Adrenal gland (tissue), 12 donors: ENCODE measurements around the gene UVRAG. TPM values are rescaled to one million over a fixed set of nuclear protein-coding genes. Genes with fewer than 3 reads are reported as not detected.

Source experiments
- DNase-seq, 7 donors: peaks; one replicate each; pipeline ENCODE4 v3.0.0-alpha.2; 2019 to 2020
- H3K27ac ChIP-seq, 5 donors: fragments of 200-600 bp; sonication (generic) in 4 of 5; 1 replicate in 3 of 5; 2 replicates in 2 of 5; pipeline versions ENCODE4 v1.5.1 to v1.8.0; 2016 to 2020; ENCODE audit warnings: mild to moderate bottlenecking in 1 of 5
- H3K27me3 ChIP-seq: fragments of 200-600 bp; 2 replicates; pipeline ENCODE4 v1.8.0; 2021
- H3K36me3 ChIP-seq, 2 donors: fragments of 200-600 bp; replicated peaks in 1 of 2; 1 replicate in 1 of 2; 2 replicates in 1 of 2; pipeline versions ENCODE4 v1.5.1 to v1.8.0; 2018 to 2022
- H3K4me1 ChIP-seq, 2 donors: fragments of 200-600 bp; replicated peaks in 1 of 2; 1 replicate in 1 of 2; 2 replicates in 1 of 2; pipeline versions ENCODE4 v1.5.1 to v1.8.0; 2018 to 2021
- H3K4me3 ChIP-seq, 4 donors: fragments of 200-600 bp; sonication (generic) in 3 of 4; one replicate each; pipeline ENCODE4 v1.5.1; 2016 to 2018
- H3K9me3 ChIP-seq, 3 donors: fragments of 200-600 bp; sonication (generic) in 1 of 3; replicated peaks in 1 of 3; 1 replicate in 2 of 3; 2 replicates in 1 of 3; pipeline versions ENCODE4 v1.5.1 to v1.8.0; 2016 to 2021
- CTCF ChIP-seq, 6 experiments: fragments of 450-650 bp in 4 of 6; fragments of 200-600 bp in 2 of 6; sonication (generic) in 1 of 6; IDR thresholded peaks; 1 replicate in 5 of 6; 2 replicates in 1 of 6; pipeline versions ENCODE4 v1.5.1 to v1.8.0; 2016 to 2021; ENCODE audit warnings: antibody characterized with exemption in 6 of 6, mild to moderate bottlenecking in 2 of 6, moderate library complexity in 1 of 6
- POLR2A ChIP-seq, 2 donors: fragments of 450-650 bp; IDR thresholded peaks; one replicate each; pipeline ENCODE4 v1.6.1; 2017; ENCODE audit warnings: antibody characterized with exemption in 2 of 2, mild to moderate bottlenecking in 2 of 2, moderate library complexity in 1 of 2
- WGBS, 4 donors: extraction: QIAGEN DNeasy Blood & Tissue Kit in 2 of 4; methylation state at CpG; one replicate each; pipeline versions ENCODE4 v1.1.5 to v1.1.7; 2013 to 2017; 5-methylcytosine and 5-hydroxymethylcytosine counted together
- intact Hi-C, 2 donors: fragments of 100-400 bp; cut with DNase I; formaldehyde crosslinking; loops; one replicate each; pipeline versions ENCODE4 v1.14.1 to v1.15.0; 2022 to 2023
- polyA plus RNA-seq, 3 donors: library from polyadenylated mRNA; stranded (reverse); fragments of 200-250 nt in 2 of 3; fragments of 350-450 nt in 1 of 3; fragmentation: Illumina TruSeq in 1 of 3; extraction: RNeasy Lipid Tissue Mini Kit (QIAGEN cat#74804) in 1 of 3; gene quantifications; one replicate each; pipeline ENCODE4 v1.2.3, GENCODE V29; 2013 to 2014
- total RNA-seq, 9 donors: library from RNA; depleted of rRNA in 4 of 9; stranded (reverse); fragments of >200 nt in 4 of 9; fragments of 120-200 nt in 1 of 9; fragmentation: NEBNext Ultra II Directional in 1 of 9; extraction: Animal tissue kit (Norgen Biotek cat#: 25700) in 1 of 9; gene quantifications; one replicate each; pipeline versions ENCODE4 v1.1.0 to v1.2.4, GENCODE V29; 2013 to 2023
- donor health status: healthy with polysubstance abuse.
- donor health status: Bipolar disorder and iron deficiency.
- donor health status: DM: yes; HTN: yes; CAD: no.
- donor health status: DM: no; HTN: no; CAD: no.
- donor health status: DM: no; HTN: no; CAD: no.
- donor health status: DM: yes; HTN: yes; CAD: no.

UVRAG gene
- total and polyA plus RNA-seq, 12 donors, result 10.9 to 61.4 (median 28.5) TPM

DNA sequence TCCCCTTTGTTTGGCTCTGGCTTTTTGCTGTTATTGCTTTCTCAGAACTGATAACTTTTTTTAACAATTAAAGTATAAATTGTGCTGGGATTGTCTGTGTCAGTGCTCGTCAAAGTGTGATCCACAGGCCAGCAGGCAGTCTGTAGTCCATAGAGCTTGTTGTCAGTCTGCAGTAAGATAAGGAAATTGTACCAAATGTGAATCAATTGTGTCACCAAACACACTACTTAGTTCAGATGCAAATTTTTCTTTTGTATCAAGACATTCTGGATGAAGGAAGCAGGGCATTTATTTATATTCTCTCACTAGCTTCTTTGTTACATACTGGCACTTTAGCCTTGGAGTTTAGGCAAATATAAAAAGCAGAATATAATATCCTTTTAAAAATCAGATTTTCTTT lies 270.3 kb downstream of the UVRAG start:
- Histone ChIP-seq H3K36me3 (no peaks in the 10 kb centered on the region), H3K4me3 (no peak overlapping the region), H3K4me1 (peaks cover 32 to 35% of the 10 kb centered on the region in 2 donors), H3K27me3 (no peaks in the 10 kb centered on the region), H3K27ac (no peak overlapping the region), H3K9me3 (no peaks in the 10 kb centered on the region)
- TF ChIP-seq CTCF (IDR thresholded peaks at IDR 0.05), result no peak
- no peak for TF ChIP-seq POLR2A (IDR thresholded peaks at IDR 0.05)
- DNase-seq, result no peak
- 19 to 41% (median 38%) methylated on average over 1 of the region's 1 CpG for WGBS, 4 donors
- intact Hi-C loops, result no loop called here

- no peak for DNase-seq
- intact Hi-C loops, result no loop called here
- peaks cover 32 to 35% of the 10 kb centered on the region in 2 donors for H3K4me1 ChIP-seq
- 89 to 92% (median 91%) methylated on average over 6 of the region's 6 CpGs for WGBS, 4 donors
- H3K36me3 ChIP-seq, result no peaks in the 10 kb centered on the region
- TF ChIP-seq CTCF (IDR thresholded peaks at IDR 0.05) (no peak), POLR2A (IDR thresholded peaks at IDR 0.05) (no peak)
- no peak overlapping the region for H3K4me3 ChIP-seq
- peak overlapping the region in 1 of 5 donors; percentile 14 for H3K27ac ChIP-seq
- H3K27me3 ChIP-seq, result no peaks in the 10 kb centered on the region
- H3K9me3 ChIP-seq, result peaks cover 0 to 7% (median 0%) of the 10 kb centered on the region in 3 donors
Observed at GRCh38 chr11:76086743-76087635, 272.0 kb downstream of the UVRAG start.

DNA sequence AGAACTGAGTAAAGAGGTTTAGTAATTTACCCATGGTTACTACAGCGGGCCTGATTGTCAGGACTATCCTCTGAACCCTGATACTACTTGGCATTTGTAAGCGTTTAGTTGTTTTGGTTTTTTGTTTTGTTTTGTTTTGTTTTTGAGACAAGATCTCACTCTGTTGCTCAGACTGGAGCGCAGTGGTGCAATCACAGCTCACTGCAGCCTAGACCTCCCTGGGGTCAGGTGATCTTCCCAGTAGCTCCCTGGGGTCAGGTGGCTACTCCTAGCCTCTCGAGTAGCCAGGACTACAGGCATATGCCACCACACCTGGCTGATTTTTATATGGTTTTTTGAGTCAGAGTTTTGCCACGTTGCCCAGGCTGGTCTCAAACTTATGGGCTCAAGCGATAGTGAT lies 272.7 kb downstream of the UVRAG start:
- intact Hi-C loops, result no loop called here
- 88 to 93% (median 91%) methylated on average over 5 to 6 of the region's 6 CpGs for WGBS, 4 donors
- no peaks in the 10 kb centered on the region for H3K36me3 ChIP-seq
- H3K27ac ChIP-seq, result no peak overlapping the region
- no peak for DNase-seq
- peaks cover 32 to 33% of the 10 kb centered on the region in 2 donors for H3K4me1 ChIP-seq
- no peak overlapping the region for H3K4me3 ChIP-seq
- peaks cover 0 to 7% (median 0%) of the 10 kb centered on the region in 3 donors for H3K9me3 ChIP-seq
- H3K27me3 ChIP-seq, result no peaks in the 10 kb centered on the region
- no peak for TF ChIP-seq POLR2A (IDR thresholded peaks at IDR 0.05)
- no peak for TF ChIP-seq CTCF (IDR thresholded peaks at IDR 0.05)

GRCh38 chr11:76088511-76088910 lies 273.5 kb downstream of the UVRAG start:
- Histone ChIP-seq H3K4me1 (peaks cover 24 to 25% of the 10 kb centered on the region in 2 donors), H3K9me3 (peaks cover 0 to 7% (median 0%) of the 10 kb centered on the region in 3 donors), H3K27me3 (no peaks in the 10 kb centered on the region), H3K36me3 (no peaks in the 10 kb centered on the region), H3K4me3 (no peak overlapping the region), H3K27ac (no peak overlapping the region)
- TF ChIP-seq CTCF (IDR thresholded peaks at IDR 0.05) (no peak), POLR2A (IDR thresholded peaks at IDR 0.05) (no peak)
- 80 to 85% (median 82%) methylated on average over 3 of the region's 3 CpGs for WGBS, 4 donors
- intact Hi-C loops, result no loop called here
- no peak for DNase-seq
